GM13976 (cell line): ENCODE results near the gene PDE6G.
A peak's percentile ranks its signal among the peaks of the same experiment; 100 is the strongest.

Experiments
- DNase-seq: peaks from one replicate; pipeline ENCODE4 v3.0.0; 2012; ENCODE audit warnings: low spot score
- CTCF ChIP-seq: IDR thresholded peaks from 2 replicates; pipeline ENCODE4 v1.5.1; 2012; ENCODE audit warnings: borderline replicate concordance, mild to moderate bottlenecking; ENCODE audit not compliant: insufficient read depth; ENCODE audit errors: extremely low read depth, missing control alignments, control extremely low read depth
- in situ Hi-C: fragments of 300-500 bp; cut with MboI; formaldehyde crosslinking; loops from one replicate; pipeline ENCODE4 v1.12.0; 2022; ENCODE audit warnings: low sequenced_read_pairs, mixed read lengths, inconsistent platforms; ENCODE audit not compliant: unreplicated experiment

PDE6G gene

GRCh38 chr17:81607431-81607830 is 48.9 kb downstream of the PDE6G start:
- no peak for DNase-seq
- TF ChIP-seq CTCF = no peak
- in situ Hi-C loops = no loop called here

- DNase-seq = no peak
- in situ Hi-C loops = no loop called here
- TF ChIP-seq CTCF = no peak
These were observed 52.3 kb downstream of the PDE6G start for GRCh38 chr17:81603846-81604610.

GRCh38 chr17:81601525-81602120 is 54.7 kb downstream of the PDE6G start:
- in situ Hi-C loops = no loop called here
- peak; percentile 78 for DNase-seq

More at GRCh38 chr17:81601525-81602120, 54.7 kb downstream of the PDE6G start:
- peak; percentile 50 for TF ChIP-seq CTCF
